Measurements from ENCODE around the gene DUSP1.

Gene DUSP1

DNA sequence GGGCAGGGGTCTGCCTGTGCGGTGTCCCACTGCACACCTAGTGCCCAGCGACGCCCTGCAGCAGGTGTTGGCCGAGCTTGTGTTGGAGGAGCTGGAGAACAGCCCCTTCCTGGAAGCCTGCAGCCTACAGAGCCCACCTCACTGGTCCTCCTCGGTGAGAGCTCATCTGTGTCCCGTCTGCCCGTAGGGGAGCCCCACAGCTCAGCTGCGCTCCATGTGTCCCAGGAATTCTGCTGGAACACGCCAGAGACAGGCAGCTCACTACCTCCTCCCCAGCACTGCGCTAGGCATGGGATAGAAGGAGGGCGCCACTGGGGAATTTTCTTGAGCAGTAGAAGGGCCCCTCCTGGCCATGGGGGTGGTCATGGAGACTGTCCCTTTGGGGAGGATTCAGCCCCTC, 44.0 kb downstream of the DUSP1 start:
- no peak overlapping the region for H3K4me3 ChIP-seq (replicated peaks; ENCODE audit: low read depth, low read length)
- DNase-seq (ENCODE audit: extremely low read depth, low read depth), result no peak
- TF ChIP-seq, protein P1, sequence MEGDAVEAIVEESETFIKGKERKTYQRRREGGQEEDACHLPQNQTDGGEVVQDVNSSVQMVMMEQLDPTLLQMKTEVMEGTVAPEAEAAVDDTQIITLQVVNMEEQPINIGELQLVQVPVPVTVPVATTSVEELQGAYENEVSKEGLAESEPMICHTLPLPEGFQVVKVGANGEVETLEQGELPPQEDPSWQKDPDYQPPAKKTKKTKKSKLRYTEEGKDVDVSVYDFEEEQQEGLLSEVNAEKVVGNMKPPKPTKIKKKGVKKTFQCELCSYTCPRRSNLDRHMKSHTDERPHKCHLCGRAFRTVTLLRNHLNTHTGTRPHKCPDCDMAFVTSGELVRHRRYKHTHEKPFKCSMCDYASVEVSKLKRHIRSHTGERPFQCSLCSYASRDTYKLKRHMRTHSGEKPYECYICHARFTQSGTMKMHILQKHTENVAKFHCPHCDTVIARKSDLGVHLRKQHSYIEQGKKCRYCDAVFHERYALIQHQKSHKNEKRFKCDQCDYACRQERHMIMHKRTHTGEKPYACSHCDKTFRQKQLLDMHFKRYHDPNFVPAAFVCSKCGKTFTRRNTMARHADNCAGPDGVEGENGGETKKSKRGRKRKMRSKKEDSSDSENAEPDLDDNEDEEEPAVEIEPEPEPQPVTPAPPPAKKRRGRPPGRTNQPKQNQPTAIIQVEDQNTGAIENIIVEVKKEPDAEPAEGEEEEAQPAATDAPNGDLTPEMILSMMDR (IDR thresholded peaks at IDR 0.05; ENCODE audit: low read depth, low read length, missing control alignments), result no peak

DNA sequence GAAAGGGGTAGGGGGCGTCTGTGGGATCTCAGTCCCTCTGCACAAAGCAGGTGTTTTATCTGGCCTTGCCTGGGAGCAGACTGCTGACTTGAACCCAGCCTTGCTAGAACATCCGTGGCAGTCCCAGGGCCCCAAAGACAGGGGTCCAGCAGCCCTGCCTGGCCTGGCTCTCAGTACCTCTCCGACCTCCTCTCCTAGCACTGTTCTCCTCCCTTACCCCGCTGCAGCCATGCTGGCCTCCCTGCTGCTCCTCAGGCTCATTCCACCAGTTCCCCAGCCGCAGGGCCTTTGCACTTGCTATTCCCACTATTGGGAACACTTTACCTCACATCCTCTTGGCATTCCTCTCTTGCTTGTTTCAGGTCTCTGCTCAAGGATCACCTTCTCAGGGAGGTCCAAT, 45.2 kb downstream of the DUSP1 start:
- H3K4me3 ChIP-seq (replicated peaks; ENCODE audit: low read depth, low read length), result no peak overlapping the region
- TF ChIP-seq, protein P1 (IDR thresholded peaks at IDR 0.05; ENCODE audit: low read depth, low read length, missing control alignments), result no peak
- no peak for DNase-seq (ENCODE audit: extremely low read depth, low read depth)

DNA sequence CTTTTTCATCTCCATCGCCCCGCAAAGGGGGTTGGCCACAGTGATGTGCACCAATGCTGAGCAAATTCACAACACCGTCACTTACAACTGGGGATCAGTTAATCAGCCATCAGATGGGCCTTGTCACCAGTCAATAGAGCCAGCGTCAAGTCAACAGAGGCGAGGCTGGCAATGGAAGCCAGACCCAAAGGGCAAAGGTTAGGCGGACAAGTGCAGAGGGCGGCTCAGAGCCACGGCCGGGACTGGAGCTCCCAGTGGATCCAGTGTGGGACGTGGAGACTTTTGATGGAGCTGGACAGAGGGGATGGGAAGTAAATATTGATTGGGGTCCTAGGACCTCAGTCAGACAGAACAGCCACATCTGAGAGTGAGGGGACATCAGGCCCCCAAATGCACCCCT, 45.7 kb downstream of the DUSP1 start:
- DNase-seq (ENCODE audit: extremely low read depth, low read depth), result no peak
- no peak overlapping the region for H3K4me3 ChIP-seq (replicated peaks; ENCODE audit: low read depth, low read length)

DNA sequence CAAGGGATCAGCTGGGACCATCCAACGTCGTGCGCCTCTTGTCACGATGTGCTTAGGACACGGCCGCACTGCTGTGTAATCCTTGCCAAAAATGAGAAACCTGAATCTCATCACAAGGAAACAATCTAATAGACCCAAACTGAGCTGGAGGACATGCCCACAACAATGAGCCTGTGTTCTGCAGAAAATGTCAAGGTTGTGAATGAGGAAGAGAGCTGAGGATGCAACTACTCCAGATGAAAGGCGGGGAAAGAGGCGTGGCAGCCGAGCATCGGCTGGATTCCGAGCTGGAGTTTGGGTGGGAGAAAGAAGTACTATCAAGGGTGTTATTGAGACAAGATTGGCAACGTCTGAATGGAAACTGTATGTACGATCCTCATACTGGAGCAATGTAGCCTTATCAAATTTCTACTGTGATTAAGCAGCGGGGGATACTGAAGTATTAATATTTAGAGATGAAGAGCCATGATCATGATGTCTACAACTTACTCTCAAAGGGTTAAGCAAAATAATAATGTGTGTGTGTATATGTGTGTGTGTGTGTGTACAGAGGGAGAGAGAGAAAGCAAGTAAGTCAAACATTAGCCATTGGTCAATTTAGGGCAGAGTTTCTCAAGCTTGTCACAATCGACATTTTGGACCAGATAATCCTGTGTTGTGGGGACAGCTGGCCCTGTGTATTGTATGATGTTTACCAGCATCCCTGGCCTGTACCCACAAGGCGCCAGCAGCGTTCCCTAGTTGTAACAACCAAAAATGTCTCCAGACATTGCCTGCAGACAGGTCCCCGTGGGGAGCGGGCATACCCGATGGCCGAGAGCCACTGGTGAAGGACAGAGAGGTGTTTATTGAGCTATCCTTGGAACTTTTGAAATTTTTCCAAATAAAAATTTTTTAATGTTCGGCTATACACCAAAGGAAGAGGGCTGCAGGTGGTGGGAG, 46.5 kb downstream of the DUSP1 start:
- TF ChIP-seq, protein P1 (IDR thresholded peaks at IDR 0.05; ENCODE audit: low read depth, low read length, missing control alignments), result no peak
- no peak for DNase-seq (ENCODE audit: extremely low read depth, low read depth)

More for the DNA sequence above, 45.7 kb downstream of the DUSP1 start:
- TF ChIP-seq, protein P1 (IDR thresholded peaks at IDR 0.05; ENCODE audit: low read depth, low read length, missing control alignments), result no peak

DNA sequence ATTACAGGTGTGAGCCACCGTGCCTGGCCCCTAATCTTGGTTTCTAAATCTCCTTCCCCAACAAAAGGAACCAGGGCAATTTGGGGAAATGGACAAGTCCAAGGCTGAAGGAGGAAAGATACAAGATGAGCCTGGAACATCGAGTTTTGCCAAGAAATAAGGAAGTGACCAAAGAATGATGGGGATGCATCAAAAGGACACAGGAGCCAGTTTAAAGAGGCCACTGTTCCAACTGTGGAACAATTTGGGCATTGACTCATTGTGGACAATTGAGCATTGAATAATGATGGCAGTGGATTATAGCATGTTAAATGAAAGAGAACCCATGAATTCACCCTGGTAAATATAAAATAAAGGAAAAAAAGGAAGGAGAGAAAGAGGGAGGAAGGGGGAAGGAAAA, 47.5 kb downstream of the DUSP1 start:
- no peak overlapping the region for H3K4me3 ChIP-seq (replicated peaks; ENCODE audit: low read depth, low read length)
- DNase-seq (ENCODE audit: extremely low read depth, low read depth), result no peak
- TF ChIP-seq, protein P1 (IDR thresholded peaks at IDR 0.05; ENCODE audit: low read depth, low read length, missing control alignments), result no peak

More for the DNA sequence above, 46.5 kb downstream of the DUSP1 start:
- H3K4me3 ChIP-seq (replicated peaks; ENCODE audit: low read depth, low read length), result no peak overlapping the region

DNA sequence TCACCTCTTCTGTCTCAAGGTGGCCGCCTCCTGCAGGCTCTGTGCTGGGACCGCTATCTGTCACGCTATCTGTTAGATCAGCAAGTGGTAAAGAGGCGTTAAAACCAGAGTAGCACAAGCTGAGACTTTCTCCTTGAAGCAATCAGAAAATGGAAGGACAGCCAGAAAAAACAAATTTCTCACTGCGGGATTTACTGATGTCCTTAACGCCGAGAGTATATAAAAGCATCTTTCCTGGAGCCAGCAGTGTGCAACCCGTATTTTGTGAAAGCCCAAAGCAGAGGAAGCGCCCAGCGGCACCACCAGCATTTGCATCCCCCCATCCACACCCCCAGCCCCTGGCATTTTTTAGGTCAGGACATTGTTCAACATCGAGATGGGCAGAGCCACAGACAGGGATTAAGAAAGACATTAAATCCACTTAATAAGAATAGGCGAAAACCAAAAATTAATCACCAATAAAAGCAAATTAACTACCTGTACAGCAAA, 48.6 kb downstream of the DUSP1 start:
- TF ChIP-seq, protein P1 (IDR thresholded peaks at IDR 0.05; ENCODE audit: low read depth, low read length, missing control alignments), result no peak
- no peak overlapping the region for H3K4me3 ChIP-seq (replicated peaks; ENCODE audit: low read depth, low read length)
- DNase-seq (ENCODE audit: extremely low read depth, low read depth), result no peak

Measured in HFF-Myc (cell line).